GM19099 (cell line): ENCODE measurements around the gene FBXO21.

Experiments used
- POLR2A ChIP-seq: IDR thresholded peaks from 3 replicates; pipeline ENCODE4 v1.6.1; 2011; ENCODE audit warnings: low read depth; ENCODE audit not compliant: insufficient read length; ENCODE audit errors: extremely low read depth

The FBXO21 gene

DNA sequence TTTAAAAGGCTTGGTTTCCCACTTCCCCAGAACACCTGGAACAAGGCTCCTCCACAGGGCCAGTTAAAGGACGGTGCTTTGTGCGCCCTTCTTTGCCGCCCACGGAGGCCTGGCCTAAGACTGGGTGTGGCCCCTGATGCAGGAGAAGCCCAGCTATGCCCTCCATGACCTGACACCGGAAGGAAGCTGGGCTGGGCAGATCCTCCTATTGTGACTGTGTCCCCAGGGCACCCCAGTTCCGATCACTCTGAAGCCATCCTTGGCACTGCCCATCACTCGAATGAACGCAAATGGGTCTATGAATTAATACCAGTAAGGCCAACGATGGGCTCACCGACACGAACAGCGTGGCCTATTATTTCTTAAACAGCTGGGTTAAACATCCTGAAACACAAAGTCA is 42.6 kb downstream of the FBXO21 start:
- no peak for TF ChIP-seq POLR2A

GRCh38 chr12:117145597-117146154 is 44.6 kb downstream of the FBXO21 start:
- no peak for TF ChIP-seq POLR2A

DNA sequence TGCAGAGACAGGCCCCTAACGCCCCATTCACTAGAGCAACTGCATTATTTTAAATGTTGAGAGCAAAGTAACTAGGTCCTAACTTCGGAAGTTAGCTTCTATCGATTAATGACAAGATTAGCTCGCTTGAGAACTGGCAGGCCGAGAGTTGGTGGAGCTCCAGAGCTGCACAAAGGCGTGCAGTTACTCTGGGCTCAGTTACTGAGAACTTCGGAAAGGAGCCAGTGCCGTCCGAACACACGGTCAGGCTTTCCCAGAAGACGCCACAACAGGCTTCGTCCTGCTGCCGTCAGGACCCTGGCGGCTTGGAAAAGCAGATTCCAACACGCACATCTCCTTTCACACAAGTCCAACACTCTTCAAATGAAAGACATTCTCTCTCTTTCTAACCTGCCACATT is 45.7 kb downstream of the FBXO21 start:
- TF ChIP-seq POLR2A, result no peak

DNA sequence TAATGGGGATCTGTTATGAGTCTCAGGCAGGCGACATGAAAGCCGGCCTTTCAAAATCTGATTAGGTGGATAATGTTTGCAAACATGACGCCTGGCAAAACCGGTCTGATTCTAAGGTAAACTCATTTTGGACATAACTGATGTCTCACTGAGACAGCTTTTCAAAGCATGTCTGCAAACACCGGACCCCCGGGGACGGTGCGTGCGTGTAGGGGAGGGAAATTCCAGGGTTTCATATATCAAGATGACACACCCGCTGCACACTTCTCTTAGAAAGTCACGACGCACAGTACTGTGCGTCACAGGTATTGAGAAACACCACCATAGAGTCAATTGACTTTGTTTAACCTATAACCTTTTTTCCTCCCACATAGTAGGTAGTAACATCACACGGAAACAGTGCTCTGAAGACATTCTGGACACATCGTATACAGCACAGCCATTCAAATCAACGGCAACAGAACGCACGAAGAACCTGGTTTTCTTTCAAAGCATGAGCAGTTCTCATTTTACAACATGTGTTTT is 47.2 kb downstream of the FBXO21 start:
- no peak for TF ChIP-seq POLR2A

DNA sequence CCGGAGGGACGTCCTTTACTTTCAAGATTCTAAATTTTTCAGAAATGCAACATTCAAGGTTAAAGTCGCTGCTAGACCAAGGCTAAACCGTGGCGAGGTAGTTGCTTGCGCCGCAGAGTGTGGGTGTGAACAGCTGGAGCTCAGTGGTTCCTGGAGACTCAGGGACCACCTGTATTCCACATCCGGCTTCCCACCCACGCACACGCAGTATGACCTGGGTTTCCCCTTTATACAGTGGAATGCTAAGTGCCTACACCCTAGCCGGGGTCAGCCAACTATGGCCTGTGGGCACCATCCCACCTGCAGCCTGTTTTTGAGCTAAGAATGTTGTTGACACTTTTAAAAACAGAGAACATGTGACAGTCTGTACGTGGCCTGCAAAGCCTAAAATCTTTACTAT is 48.2 kb downstream of the FBXO21 start:
- TF ChIP-seq POLR2A, result no peak

- no peak for TF ChIP-seq POLR2A
These were observed 49.0 kb downstream of the FBXO21 start for GRCh38 chr12:117141097-117141898.

GRCh38 chr12:117140397-117141096 is 49.7 kb downstream of the FBXO21 start:
- TF ChIP-seq POLR2A, result no peak

DNA sequence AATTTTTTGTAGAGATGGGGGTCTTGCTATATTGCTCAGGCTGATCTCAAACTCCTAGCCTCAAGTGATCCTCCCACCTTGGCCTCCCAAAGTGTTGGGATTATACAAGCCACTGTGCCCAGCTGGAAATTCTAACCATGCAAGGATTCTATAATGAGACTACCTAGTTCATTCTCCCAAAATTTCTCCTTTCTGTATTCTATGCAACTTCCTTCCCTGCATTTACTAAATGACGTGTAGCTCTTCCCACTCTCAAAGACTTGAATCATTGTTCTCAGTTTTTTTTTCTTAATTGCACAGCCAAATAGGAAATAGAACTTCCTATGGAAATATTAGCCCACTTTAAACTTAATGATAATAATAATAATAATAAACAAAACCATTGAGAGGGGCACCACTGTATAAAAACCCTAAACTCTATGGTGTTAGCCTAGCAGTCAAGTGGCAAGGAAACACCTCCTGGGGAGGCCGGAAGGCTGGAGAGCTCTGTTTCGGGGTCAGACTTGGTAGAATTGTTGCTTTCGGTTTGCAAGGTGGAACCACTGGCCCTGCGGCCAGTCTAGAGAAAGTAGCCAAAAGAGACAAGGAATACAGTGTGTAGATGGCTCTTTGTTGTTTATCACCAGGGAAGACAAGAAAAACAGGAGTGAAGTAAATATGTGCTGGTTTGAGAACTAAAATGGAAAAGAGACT is 51.1 kb downstream of the FBXO21 start:
- no peak for TF ChIP-seq POLR2A

DNA sequence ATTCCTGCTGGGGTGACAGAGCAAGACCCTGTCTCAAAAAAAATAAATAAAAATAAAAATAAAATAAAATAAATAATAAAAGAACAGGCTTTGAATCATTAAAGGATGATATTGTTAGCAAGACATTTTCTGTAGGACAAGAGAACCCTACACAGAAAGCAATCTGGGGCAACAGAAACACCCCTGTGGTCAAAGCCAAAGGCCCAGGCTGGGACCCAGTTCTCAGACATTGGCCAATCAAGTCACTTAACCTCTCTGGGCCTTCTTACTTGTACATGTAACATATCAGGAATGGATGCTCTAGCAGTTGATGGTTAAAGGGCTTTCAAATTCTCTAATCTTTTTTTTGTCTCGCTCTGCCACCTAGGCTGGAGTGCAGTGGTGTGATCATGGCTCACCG is 55.5 kb downstream of the FBXO21 start:
- no peak for TF ChIP-seq POLR2A

DNA sequence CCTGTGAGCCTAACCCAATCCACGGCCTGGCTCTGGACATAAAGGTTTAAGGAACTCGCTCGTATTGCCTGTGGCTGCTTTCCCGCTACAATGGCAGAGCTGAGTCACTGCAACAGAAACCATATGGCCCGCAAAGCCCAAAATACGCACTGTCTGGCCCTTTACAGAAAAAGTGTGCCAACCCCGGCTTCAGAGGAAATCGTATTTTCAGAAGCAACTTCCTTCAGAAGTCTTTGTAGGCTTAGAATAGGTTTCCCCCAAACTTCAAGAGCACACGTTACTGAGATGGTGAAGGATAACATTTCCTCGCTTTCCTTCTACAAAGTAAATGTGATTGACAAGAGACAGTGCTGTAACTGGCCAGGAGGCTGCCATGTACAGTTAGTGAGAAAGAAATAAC is 56.2 kb downstream of the FBXO21 start:
- TF ChIP-seq POLR2A, result no peak

DNA sequence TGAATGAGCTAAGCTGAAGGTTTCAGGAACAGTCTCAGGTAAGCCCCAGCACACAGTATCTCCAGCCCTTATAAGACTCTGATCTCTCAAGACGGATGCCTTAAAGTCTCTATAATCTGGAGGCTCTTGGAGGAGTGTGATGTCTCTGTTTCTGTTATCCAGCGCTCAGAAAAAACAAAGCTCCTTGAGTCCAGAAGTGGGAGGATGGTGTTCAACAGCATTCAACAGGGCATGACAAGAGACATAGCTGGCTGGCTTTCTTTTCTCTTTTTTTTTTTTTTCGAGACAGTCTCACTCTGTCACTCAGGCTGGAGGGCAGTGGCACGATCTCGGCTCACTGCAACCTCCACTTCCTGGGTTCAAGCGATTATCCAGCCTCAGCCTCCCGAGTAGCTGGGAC is 59.5 kb downstream of the FBXO21 start:
- no peak for TF ChIP-seq POLR2A

GRCh38 chr12:117129391-117129790 is 60.9 kb downstream of the FBXO21 start:
- no peak for TF ChIP-seq POLR2A

- TF ChIP-seq POLR2A, result no peak
These were observed 62.1 kb downstream of the FBXO21 start for GRCh38 chr12:117127933-117128823.

DNA sequence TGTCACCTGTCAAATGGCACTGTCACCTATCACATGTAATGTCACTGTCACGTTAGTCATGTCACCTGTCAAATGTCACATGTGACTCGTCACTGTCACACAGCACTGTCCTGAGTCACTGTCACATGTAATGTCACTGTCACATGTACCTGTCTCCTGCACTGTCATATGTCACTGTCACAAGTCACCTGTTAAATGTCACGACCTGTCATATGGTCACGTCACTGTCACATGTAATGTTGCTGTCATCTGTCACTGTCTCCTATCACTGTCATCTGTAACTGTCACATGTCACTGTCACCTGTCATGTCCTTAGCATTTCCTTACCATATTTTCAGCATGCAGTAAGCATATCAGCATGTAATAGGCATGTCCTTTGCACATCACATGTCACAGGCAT is 63.9 kb downstream of the FBXO21 start:
- TF ChIP-seq POLR2A, result no peak

GRCh38 chr12:117125767-117126166 is 64.5 kb downstream of the FBXO21 start:
- no peak for TF ChIP-seq POLR2A

DNA sequence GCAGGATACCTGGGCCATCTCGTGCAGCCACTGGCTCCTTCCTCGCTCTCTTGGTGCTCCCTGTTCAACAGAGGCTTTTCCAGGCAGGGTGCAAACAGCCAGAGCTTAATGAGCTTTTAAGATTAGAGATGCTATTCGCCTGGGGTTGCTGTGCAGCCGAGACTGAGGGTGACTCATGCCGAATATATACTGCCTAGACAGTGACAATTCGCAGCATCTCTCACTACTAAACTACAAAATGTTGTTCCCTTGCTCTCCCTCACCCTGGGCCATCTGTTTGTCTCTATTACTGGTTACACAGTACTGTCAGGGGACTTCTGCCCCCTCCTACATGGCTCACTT is 65.0 kb downstream of the FBXO21 start:
- no peak for TF ChIP-seq POLR2A
